GM15510 (cell line): ENCODE data around the gene STXBP1.

Experiments used
- POLR2A ChIP-seq: IDR thresholded peaks from 3 replicates; pipeline ENCODE4 v1.6.1; 2011; ENCODE audit warnings: borderline replicate concordance; ENCODE audit not compliant: insufficient read length; ENCODE audit errors: extremely low read depth

STXBP1 gene

GRCh38 chr9:127634698-127635097 lies 22.6 kb downstream of the STXBP1 start:
- TF ChIP-seq POLR2A: no peak

- no peak for TF ChIP-seq POLR2A
Measured at GRCh38 chr9:127635201-127635735, 23.2 kb downstream of the STXBP1 start.

GRCh38 chr9:127637322-127637847 lies 25.3 kb downstream of the STXBP1 start:
- TF ChIP-seq POLR2A: no peak

- no peak for TF ChIP-seq POLR2A
Measured at GRCh38 chr9:127640908-127641545, 28.9 kb downstream of the STXBP1 start.

GRCh38 chr9:127642082-127642740 lies 30.1 kb downstream of the STXBP1 start:
- TF ChIP-seq POLR2A: no peak

GRCh38 chr9:127644146-127644827 lies 32.2 kb downstream of the STXBP1 start:
- no peak for TF ChIP-seq POLR2A

- no peak for TF ChIP-seq POLR2A
Measured at GRCh38 chr9:127644943-127645342, 32.9 kb downstream of the STXBP1 start.

- TF ChIP-seq POLR2A: no peak
Measured at GRCh38 chr9:127647451-127647850, 35.4 kb downstream of the STXBP1 start.

GRCh38 chr9:127650518-127650917 lies 38.4 kb downstream of the STXBP1 start:
- no peak for TF ChIP-seq POLR2A

- no peak for TF ChIP-seq POLR2A
Measured at GRCh38 chr9:127651697-127652610, 39.9 kb downstream of the STXBP1 start.

GRCh38 chr9:127652733-127653132 lies 40.7 kb downstream of the STXBP1 start:
- no peak for TF ChIP-seq POLR2A

GRCh38 chr9:127654619-127655018 lies 42.5 kb downstream of the STXBP1 start:
- no peak for TF ChIP-seq POLR2A

- TF ChIP-seq POLR2A: no peak
Measured at GRCh38 chr9:127658428-127658827, 46.4 kb downstream of the STXBP1 start.
